T follicular helper cell (primary cell): ENCODE results near the gene FBLIM1.
"Not testable (repeated sequence)": the region's sequence is repeated elsewhere in the genome, so short reads cannot be mapped to it uniquely, and the experiment has no call there.

Experiments
- DNase-seq: peaks from one replicate; pipeline ENCODE4 v3.0.0-alpha.2; 2020; ENCODE audit warnings: low read depth

The FBLIM1 gene

GRCh38 chr1:15810073-15810472 lies 51.5 kb downstream of the FBLIM1 start:
- DNase-seq = no peak

GRCh38 chr1:15816674-15817073 lies 58.1 kb downstream of the FBLIM1 start:
- no peak for DNase-seq

GRCh38 chr1:15820478-15820877 lies 61.9 kb downstream of the FBLIM1 start:
- no peak for DNase-seq

GRCh38 chr1:15825800-15826199 lies 67.2 kb downstream of the FBLIM1 start:
- no peak for DNase-seq

GRCh38 chr1:15826810-15827507 lies 68.4 kb downstream of the FBLIM1 start:
- no peak for DNase-seq

GRCh38 chr1:15827567-15827966 lies 69.0 kb downstream of the FBLIM1 start:
- DNase-seq = not testable (repeated sequence)

GRCh38 chr1:15828931-15829330 lies 70.3 kb downstream of the FBLIM1 start:
- DNase-seq = not testable (repeated sequence)

GRCh38 chr1:15830258-15830657 lies 71.7 kb downstream of the FBLIM1 start:
- DNase-seq = no peak

- DNase-seq = peak; percentile 44
Observed at GRCh38 chr1:15833069-15833679, 74.6 kb downstream of the FBLIM1 start.

- DNase-seq = no peak
Observed at GRCh38 chr1:15833842-15834405, 75.3 kb downstream of the FBLIM1 start.

GRCh38 chr1:15834406-15835204 lies 76.0 kb downstream of the FBLIM1 start:
- peak; percentile 82 for DNase-seq

GRCh38 chr1:15835205-15835740 lies 76.7 kb downstream of the FBLIM1 start:
- no peak for DNase-seq

- DNase-seq = peak; percentile 98
Observed at GRCh38 chr1:15835741-15836510, 77.3 kb downstream of the FBLIM1 start.
